Upper lobe of left lung (tissue), 4 donors: Measurements from ENCODE around the gene KIAA1549.

ENCODE experiments used
- EP300 ChIP-seq, 4 donors: sonication (generic); formaldehyde crosslinking; IDR thresholded peaks; one replicate each; pipeline ENCODE4 v1.5.1; 2017; ENCODE audit warnings: antibody characterized with exemption in 4 of 4, control low read depth in 2 of 4
- POLR2A ChIP-seq, 4 donors: fragments of 450-650 bp; IDR thresholded peaks; one replicate each; pipeline ENCODE4 v1.5.1; 2016 to 2017; ENCODE audit warnings: antibody characterized with exemption in 4 of 4, mild to moderate bottlenecking in 2 of 4
- POLR2AphosphoS5 ChIP-seq, 2 donors: sonication (generic); formaldehyde crosslinking; IDR thresholded peaks; one replicate each; pipeline ENCODE4 v1.5.1; 2017; ENCODE audit warnings: antibody characterized with exemption in 2 of 2

- TF ChIP-seq POLR2AphosphoS5 (IDR thresholded peaks at IDR 0.05) (no peak), POLR2A (IDR thresholded peaks at IDR 0.05) (no peak), EP300 (IDR thresholded peaks at IDR 0.05) (no peak)
Measured at GRCh38 chr7:138829335-138829734, 151.9 kb downstream of the KIAA1549 start.
